ENCODE measurements around the gene AARS2. TPM values are rescaled to one million over a fixed set of nuclear protein-coding genes. Genes with fewer than 3 reads are reported as not detected.

AARS2 gene
- polyA plus RNA-seq, 10 donors: 7.1 to 10.1 (median 8.2) TPM

- no peak for DNase-seq
These were observed 36.2 kb downstream of the AARS2 start for GRCh38 chr6:44276667-44277640.

- peak in 1 of 3 donors; percentile 74 for DNase-seq
These were observed 37.1 kb downstream of the AARS2 start for GRCh38 chr6:44275749-44276648.

- DNase-seq: no peak
These were observed 37.8 kb downstream of the AARS2 start for GRCh38 chr6:44275271-44275748.

- DNase-seq: no peak
These were observed 39.5 kb downstream of the AARS2 start for GRCh38 chr6:44273617-44274016.

GRCh38 chr6:44272999-44273566 is 40.1 kb downstream of the AARS2 start:
- no peak for DNase-seq

GRCh38 chr6:44272529-44272928 is 40.6 kb downstream of the AARS2 start:
- DNase-seq: no peak

GRCh38 chr6:44271914-44272313 is 41.2 kb downstream of the AARS2 start:
- DNase-seq: no peak

GRCh38 chr6:44271406-44271723 is 41.8 kb downstream of the AARS2 start:
- DNase-seq: no peak

- DNase-seq: no peak
These were observed 42.4 kb downstream of the AARS2 start for GRCh38 chr6:44270526-44271405.

- no peak for DNase-seq
These were observed 43.1 kb downstream of the AARS2 start, which contains the start of gene TMEM151B for GRCh38 chr6:44269921-44270525. TMEM151B (plus strand) TSS chr6:44270450; CDS start chr6:44270743, 293 bp downstream.

- DNase-seq: no peak
These were observed 43.8 kb downstream of the AARS2 start for GRCh38 chr6:44269178-44269920.

GRCh38 chr6:44268095-44268628 is 45.0 kb downstream of the AARS2 start:
- peak in 2 of 3 donors; percentile 63 to 71 for DNase-seq

GRCh38 chr6:44267252-44267651 is 45.9 kb downstream of the AARS2 start:
- no peak for DNase-seq

GRCh38 chr6:44266347-44266746 is 46.8 kb downstream of the AARS2 start:
- no peak for DNase-seq

- no peak for DNase-seq
These were observed 47.4 kb downstream of the AARS2 start for GRCh38 chr6:44265722-44266233.

- peak; percentile 89 to 96 (median 94) for DNase-seq
These were observed 48.0 kb downstream of the AARS2 start, which contains the start of gene NFKBIE for GRCh38 chr6:44265007-44265721. NFKBIE (minus strand) TSS chr6:44265551; CDS start chr6:44265346, 205 bp downstream.

GRCh38 chr6:44264154-44265006 is 48.8 kb downstream of the AARS2 start:
- no peak for DNase-seq
